Measurements from ENCODE around the gene ASTN2. TPM values are rescaled to one million over a fixed set of nuclear protein-coding genes. Genes with fewer than 3 reads are reported as not detected.
A peak's percentile ranks its signal among the peaks of the same experiment; 100 is the strongest.

ASTN2 gene
- total and polyA plus RNA-seq, 9 of the 15 experiments (the other 6 are each of a cell fraction or from before 2014, with no cell fraction given) = 0.56 to 3.5 (median 1.9) TPM

- no peak for TF ChIP-seq RHOXF2B (CRISPR knock-in tag; conservative IDR thresholded peaks at IDR 0.05)
- TF ChIP-seq SMAD3 (CRISPR knock-in tag; conservative IDR thresholded peaks at IDR 0.05) = no peak
- no peak for TF ChIP-seq BCLAF1 (IDR thresholded peaks at IDR 0.05; ENCODE audit: borderline replicate concordance in 1 of 2, control insufficient read depth in 1 of 2, low read depth in 2 of 2, low read length in 1 of 2)
- no peak for TF ChIP-seq ASH1L (IDR thresholded peaks at IDR 0.05; ENCODE audit: borderline replicate concordance, low read depth, partially characterized antibody)
- no peak for TF ChIP-seq BRF2 (IDR thresholded peaks at IDR 0.05; ENCODE audit: borderline replicate concordance, insufficient read depth, insufficient read length)
- no peak for TF ChIP-seq ID3 (CRISPR knock-in tag; IDR thresholded peaks at IDR 0.05)
- 0 out of 2 replicates have a peak, but pooled peaks have one; percentile 28 for TF ChIP-seq ID3 (tag; IDR thresholded peaks at IDR 0.05)
- TF ChIP-seq KDM1A (IDR thresholded peaks at IDR 0.05) = peak; percentile 16 to 54; a peak in 2 of 4 replicates
- peak; percentile 61; the same call in 1 of the 2 replicates for TF ChIP-seq ATF6 (CRISPR knock-in tag; IDR thresholded peaks at IDR 0.05)
- 0 out of 2 replicates have a peak, but pooled peaks have one; percentile 37 for TF ChIP-seq ZBTB40 (IDR thresholded peaks at IDR 0.05)
- no peak for TF ChIP-seq ZBTB40 (CRISPR knock-in tag; IDR thresholded peaks at IDR 0.05)
These were observed 728.2 kb downstream of the ASTN2 start (continued) for GRCh38 chr9:116686693-116687073.

Measured in K562 (cell line).